NCI-H187 (cell line): ENCODE results near the gene PPL.
"Not testable (repeated sequence)": the region's sequence is repeated elsewhere in the genome, so short reads cannot be mapped to it uniquely, and the experiment has no call there.

Experiments
- DNase-seq, 2 experiments: peaks; one replicate each; lab custom pipeline; 2025; lab: John Stamatoyannopoulos, UW

The PPL gene

DNA sequence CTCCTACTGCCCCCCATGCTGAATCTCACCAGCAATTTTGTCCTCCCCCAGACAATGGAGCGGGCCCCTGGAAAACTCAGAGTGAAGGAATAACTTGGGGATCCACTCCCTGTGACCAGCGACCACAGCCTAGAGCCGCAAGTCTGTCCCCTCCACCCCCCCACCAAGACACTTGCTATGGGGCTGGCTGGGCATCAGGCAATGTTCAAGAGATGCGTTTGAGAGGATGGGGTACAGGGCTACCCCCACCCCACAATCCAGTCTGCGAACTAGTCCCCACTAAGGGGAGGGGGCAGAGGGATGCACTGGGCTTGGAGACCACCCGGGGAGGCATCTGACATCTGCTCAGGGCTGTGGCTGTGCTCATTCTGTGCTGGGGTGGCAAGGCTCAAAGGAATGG is 2.4 kb downstream of the PPL start:
- DNase-seq, result no peak

- no peak for DNase-seq
Measured at GRCh38 chr16:4933871-4934395, 3.0 kb downstream of the PPL start.

DNA sequence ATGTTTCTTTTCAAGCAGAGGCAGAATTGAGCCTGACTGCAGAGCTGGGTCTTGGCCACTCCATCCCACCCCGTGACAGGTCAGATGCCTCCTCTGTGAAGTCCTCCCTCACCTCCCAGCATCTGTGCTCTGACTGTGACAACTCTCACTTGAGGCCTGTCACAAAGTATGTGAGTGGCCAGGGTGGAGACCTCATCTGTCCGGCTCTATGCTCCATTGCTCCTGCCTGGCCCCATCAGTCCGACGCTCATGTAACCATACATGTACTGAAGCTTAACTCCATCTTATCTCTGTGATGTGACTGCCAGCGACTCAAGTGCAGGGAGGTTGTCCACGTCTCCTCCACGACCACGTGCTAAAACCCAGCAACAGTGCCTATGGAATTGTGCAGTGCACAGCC is 3.5 kb downstream of the PPL start:
- DNase-seq, result no peak

DNA sequence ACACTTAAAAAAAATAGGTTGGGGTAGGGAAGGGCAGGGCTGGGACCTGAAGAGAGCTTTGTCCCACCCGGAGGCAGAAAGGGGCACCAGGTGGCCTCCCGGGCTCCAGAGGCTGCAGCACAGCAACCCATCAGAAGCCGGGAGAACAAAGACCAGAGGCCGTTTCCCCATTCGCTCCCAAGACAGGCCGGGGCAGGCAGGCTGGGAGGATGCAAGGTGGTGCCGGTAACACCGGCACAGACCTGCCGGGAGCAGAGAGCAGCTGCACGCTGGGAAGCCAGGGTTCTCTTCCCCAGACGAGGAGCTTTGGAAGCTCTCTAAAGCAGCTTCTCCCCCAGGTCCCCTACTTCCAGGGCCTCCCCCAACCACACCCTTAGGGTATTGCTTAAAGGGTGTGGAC is 5.6 kb downstream of the PPL start:
- no peak for DNase-seq

- DNase-seq, result not testable (repeated sequence)
Measured at GRCh38 chr16:4929619-4930018, 7.3 kb downstream of the PPL start.

- DNase-seq, result no peak
Measured at GRCh38 chr16:4928227-4928626, 8.7 kb downstream of the PPL start.

DNA sequence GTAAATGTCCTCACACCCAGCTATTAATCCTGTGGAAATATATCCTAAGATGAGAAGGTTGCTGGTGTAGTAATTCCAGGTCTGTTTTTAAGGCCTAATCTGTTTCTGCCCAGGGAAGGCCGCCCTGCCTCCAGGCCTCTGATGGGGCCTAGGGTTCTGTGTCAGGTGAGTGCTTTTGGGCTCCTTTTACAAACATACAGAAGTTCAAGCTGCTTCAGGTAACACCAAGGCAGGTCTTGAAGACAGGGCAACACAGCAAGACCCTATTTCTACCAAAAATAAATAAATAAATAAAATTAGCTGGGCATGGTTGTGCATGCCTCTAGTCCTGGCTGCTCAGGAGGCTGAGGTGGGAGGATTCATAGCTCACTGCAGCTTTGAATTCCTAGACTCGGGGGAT is 9.3 kb downstream of the PPL start:
- no peak for DNase-seq

- DNase-seq, result no peak
Measured at GRCh38 chr16:4926928-4927327, 10.0 kb downstream of the PPL start.

- no peak for DNase-seq
Measured at GRCh38 chr16:4925791-4926190, 11.2 kb downstream of the PPL start.

- no peak for DNase-seq
Measured at GRCh38 chr16:4925293-4925607, 11.7 kb downstream of the PPL start.

- DNase-seq, result no peak
Measured at GRCh38 chr16:4924593-4925292, 12.2 kb downstream of the PPL start.

DNA sequence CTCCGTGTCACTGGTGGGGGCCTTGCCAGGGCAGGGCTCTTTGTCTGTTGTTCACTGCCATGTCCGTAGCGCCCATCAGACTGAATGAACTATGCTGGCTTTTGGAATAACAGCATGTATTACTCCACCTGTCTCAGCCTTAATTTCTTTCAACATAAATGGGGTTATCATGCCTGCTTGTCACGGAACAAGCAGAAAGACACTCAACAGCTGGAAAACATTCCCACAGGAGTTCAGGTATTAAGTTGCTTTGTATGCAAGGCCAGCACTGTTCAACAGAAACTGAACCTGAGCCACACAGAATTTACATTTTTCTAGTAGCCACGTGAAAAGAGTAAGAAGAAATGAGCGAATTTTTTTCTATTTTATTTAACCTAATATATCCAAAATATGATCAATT is 13.1 kb downstream of the PPL start:
- no peak for DNase-seq

GRCh38 chr16:4922721-4923342 is 14.1 kb downstream of the PPL start:
- no peak for DNase-seq

GRCh38 chr16:4920826-4921225 is 16.1 kb downstream of the PPL start:
- no peak for DNase-seq

GRCh38 chr16:4918781-4919251 is 18.1 kb downstream of the PPL start:
- no peak for DNase-seq

GRCh38 chr16:4917117-4917516 is 19.8 kb downstream of the PPL start:
- no peak for DNase-seq

DNA sequence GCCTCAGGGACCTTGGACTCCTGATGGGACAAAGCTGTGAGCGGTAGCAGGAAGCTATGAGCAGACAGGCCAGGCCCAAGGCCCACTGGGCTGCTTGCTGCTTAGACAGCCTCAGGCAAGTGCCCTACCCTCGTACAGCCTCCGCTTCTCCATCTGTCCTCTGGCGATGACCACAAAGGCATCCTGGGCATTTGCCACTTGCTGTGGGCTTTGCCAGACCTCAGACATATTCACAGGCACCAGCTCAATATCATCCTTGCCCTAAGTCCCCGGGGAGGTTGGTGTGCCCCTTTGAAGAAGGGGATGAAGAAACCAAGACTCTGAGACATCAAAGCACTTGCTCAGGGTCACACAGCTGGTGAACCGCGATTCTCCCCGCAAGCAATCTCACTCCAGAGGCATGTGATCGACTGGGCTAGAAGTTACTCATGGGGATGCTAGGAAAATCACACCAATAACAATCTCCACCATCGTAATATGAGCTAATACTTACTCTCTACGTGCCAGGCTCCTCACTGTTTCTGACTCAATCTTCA is 21.7 kb downstream of the PPL start:
- no peak for DNase-seq

DNA sequence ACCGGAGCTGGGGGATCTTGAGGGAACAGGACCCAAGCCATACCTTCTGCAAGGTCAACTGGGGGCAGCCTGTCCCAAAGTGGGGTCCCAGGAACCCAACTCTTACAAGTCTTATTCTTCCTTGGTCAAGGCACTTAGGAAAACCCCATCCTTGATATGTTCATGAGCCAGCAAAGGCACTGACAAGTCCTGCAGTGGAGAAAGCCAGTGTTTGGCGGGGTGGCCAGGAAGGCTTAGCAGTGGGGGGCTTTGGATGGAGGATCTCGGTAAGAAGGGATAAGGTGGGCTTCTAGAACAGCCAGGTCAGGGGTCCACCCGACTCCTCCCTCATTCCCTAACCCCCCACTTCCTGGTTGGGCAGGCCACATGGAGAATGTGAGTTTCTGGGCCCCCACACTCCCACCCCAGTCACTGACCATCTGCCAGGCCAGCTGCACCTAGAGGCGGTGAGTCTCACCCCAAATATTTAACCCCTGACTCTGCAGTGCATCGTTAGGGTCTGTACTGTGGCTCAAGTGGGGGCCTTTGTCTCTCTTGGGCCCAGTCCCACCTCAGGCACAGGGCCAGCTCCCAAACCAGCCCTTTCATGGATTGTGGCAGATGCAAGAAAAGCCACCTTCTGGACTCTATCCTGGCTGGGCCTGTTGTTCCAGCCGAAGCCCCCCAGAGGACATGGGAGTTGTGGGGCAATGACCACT is 22.3 kb downstream of the PPL start:
- DNase-seq, result no peak

DNA sequence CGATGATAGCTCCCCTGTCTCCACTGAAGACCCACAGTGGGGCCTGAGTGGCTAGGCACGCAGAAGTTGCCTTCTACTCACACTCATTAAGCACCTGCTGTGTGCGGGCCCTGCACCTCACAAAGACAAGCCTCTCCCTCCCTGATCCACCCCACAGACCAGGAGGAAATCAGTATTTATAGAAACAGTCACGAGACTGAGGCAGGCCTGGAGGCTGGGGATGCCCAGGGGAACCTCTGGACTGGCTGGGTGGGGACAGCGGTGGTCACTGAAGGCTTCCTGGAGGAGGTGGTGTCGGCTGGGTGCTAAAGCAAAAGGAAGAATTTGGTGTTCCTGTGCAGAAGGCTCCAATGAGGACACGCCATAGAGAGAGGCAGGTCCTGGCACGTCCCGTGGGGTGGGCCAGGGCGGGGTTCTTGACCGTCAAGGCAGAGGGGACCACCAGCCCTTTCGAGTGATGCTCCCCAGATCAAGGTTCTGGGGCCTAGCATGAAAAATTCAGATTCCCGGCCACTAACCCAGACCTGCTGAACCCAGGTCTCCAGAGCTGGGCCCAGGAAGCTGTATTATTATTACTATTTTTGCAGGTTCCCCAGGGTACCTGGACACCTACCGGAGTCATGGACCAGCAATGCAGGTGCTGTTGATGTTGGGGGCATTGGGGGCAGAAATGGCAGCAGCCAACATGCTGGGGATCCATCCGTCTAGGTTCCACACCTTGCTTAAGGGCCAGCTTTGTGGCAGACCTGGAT is 23.0 kb downstream of the PPL start:
- no peak for DNase-seq

DNA sequence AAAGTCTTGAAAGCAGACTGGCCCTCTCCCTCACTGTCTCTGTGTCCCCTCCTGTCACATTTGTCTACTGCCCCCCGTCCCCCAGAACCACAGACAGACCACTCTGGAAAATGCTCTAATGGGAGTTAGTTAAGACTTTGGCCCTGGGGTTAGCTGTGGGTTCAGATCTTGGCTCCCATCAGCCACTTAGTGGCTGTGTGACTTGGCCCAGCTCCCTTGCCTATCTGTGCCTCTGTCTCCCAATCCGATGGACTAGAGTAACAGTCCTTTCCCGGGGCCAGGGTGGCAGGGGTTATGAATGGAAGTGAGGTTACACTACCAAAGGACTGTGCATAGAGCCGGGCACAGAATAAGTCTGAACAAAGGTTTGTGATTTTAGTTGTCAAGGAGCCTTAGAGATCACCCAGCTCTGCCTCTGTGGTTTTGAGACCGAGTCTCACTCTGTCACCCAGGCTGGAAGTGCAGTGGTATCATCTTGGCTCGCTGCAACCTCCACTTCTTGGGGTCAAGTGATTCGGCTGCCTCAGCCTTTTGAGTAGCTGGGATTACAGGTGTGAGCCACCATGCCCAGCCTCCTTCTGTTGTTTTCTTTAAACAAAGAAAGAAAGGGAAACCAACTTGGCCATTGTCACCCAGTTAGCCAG is 23.7 kb downstream of the PPL start:
- DNase-seq, result no peak

DNA sequence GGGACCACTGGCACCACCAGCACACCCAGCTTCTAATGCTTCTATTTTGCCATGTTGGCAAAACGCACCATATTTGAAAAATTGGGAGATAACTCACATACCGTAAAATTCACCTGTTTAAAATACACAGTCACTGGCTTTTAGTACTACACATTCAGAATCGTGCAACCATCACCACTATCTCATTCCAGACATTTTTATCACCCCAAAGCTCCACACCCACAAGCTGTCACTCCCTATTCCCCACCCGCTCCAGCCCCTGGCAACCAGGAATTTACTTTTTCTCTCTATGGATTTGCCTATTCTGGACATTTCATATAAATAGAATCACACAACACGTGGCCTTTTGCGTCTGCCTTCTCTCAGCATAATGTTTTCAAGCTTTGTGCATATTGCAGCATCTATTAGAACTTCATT is 25.0 kb downstream of the PPL start:
- DNase-seq, result no peak

GRCh38 chr16:4910828-4911227 is 26.1 kb downstream of the PPL start:
- DNase-seq, result no peak
